ENCODE results near the gene TBC1D2B.

The TBC1D2B gene

GRCh38 chr15:78054966-78055365 is 22.5 kb downstream of the TBC1D2B start:
- no peak for DNase-seq (ENCODE audit: low read depth, low spot score)

- no peak for DNase-seq (ENCODE audit: low read depth, low spot score)
Measured at GRCh38 chr15:78054518-78054917, 23.0 kb downstream of the TBC1D2B start.

- no peak for DNase-seq (ENCODE audit: low read depth, low spot score)
Measured at GRCh38 chr15:78052545-78052944, 25.0 kb downstream of the TBC1D2B start.

GRCh38 chr15:78052001-78052401 is 25.5 kb downstream of the TBC1D2B start:
- no peak for DNase-seq (ENCODE audit: low read depth, low spot score)

GRCh38 chr15:78051596-78051995 is 25.9 kb downstream of the TBC1D2B start:
- no peak for DNase-seq (ENCODE audit: low read depth, low spot score)

- DNase-seq (ENCODE audit: low read depth, low spot score): no peak
Measured at GRCh38 chr15:78050826-78051225, 26.7 kb downstream of the TBC1D2B start.

- DNase-seq (ENCODE audit: low read depth, low spot score): no peak
Measured at GRCh38 chr15:78050441-78050809, 27.1 kb downstream of the TBC1D2B start.

- DNase-seq (ENCODE audit: low read depth, low spot score): no peak
Measured at GRCh38 chr15:78049691-78050440, 27.6 kb downstream of the TBC1D2B start.

- DNase-seq (ENCODE audit: low read depth, low spot score): no peak
Measured at GRCh38 chr15:78048628-78048920, 28.9 kb downstream of the TBC1D2B start.

GRCh38 chr15:78047761-78048627 is 29.5 kb downstream of the TBC1D2B start:
- no peak for DNase-seq (ENCODE audit: low read depth, low spot score)

- no peak for DNase-seq (ENCODE audit: low read depth, low spot score)
Measured at GRCh38 chr15:78046796-78047341, 30.6 kb downstream of the TBC1D2B start.

GRCh38 chr15:78045189-78045588 is 32.3 kb downstream of the TBC1D2B start:
- DNase-seq (ENCODE audit: low read depth, low spot score): no peak

- no peak for DNase-seq (ENCODE audit: low read depth, low spot score)
Measured at GRCh38 chr15:78044407-78045155, 32.9 kb downstream of the TBC1D2B start.

GRCh38 chr15:78041946-78042345 is 35.6 kb downstream of the TBC1D2B start:
- DNase-seq (ENCODE audit: low read depth, low spot score): no peak

- DNase-seq (ENCODE audit: low read depth, low spot score): no peak
Measured at GRCh38 chr15:78040653-78041244, 36.8 kb downstream of the TBC1D2B start.

GRCh38 chr15:78038585-78039247 is 38.8 kb downstream of the TBC1D2B start:
- no peak for DNase-seq (ENCODE audit: low read depth, low spot score)

GRCh38 chr15:78037779-78038305 is 39.7 kb downstream of the TBC1D2B start:
- DNase-seq (ENCODE audit: low read depth, low spot score): no peak

- DNase-seq (ENCODE audit: low read depth, low spot score): no peak
Measured at GRCh38 chr15:78037328-78037727, 40.2 kb downstream of the TBC1D2B start.

GRCh38 chr15:78035861-78036476 is 41.5 kb downstream of the TBC1D2B start:
- no peak for DNase-seq (ENCODE audit: low read depth, low spot score)

- DNase-seq (ENCODE audit: low read depth, low spot score): no peak
Measured at GRCh38 chr15:78035321-78035751, 42.2 kb downstream of the TBC1D2B start.

Measured in brain pericyte (primary cell).